ENCODE data around the gene PSD.

GRCh38 chr10:102408728-102409603 is 9.6 kb downstream of the PSD start:
- TF ChIP-seq CTCF (IDR thresholded peaks at IDR 0.05 in 2 of 3, conservative IDR thresholded peaks at IDR 0.05 in 1 of 3; ENCODE audit: insufficient read depth in 2 of 3, low read depth in 1 of 3, low read length in 3 of 3): no peak
- no peak for TF ChIP-seq IRF1 (CRISPR knock-in tag; IDR thresholded peaks at IDR 0.05; ENCODE audit: borderline replicate concordance)
- TF ChIP-seq SP2 (IDR thresholded peaks at IDR 0.05; ENCODE audit: extremely low read depth, low read depth, low read length, poor library complexity, severe bottlenecking): no peak
- TF ChIP-seq MXI1 (IDR thresholded peaks at IDR 0.05; ENCODE audit: low read depth, low read length): no peak
- TF ChIP-seq CHD2 (IDR thresholded peaks at IDR 0.05; ENCODE audit: low read depth, low read length): no peak
- no peak for TF ChIP-seq ESRRA (IDR thresholded peaks at IDR 0.05; ENCODE audit: borderline replicate concordance, low read depth)
- no peak for TF ChIP-seq BACH1 (tag; IDR thresholded peaks at IDR 0.05)
- no peak for TF ChIP-seq SIN3A (IDR thresholded peaks at IDR 0.05; ENCODE audit: borderline replicate concordance in 2 of 2, control insufficient read depth in 1 of 2, low read depth in 2 of 2, low read length in 2 of 2)
- TF ChIP-seq SLC30A9 (CRISPR knock-in tag; IDR thresholded peaks at IDR 0.05): no peak
